ENCODE results near the gene HLA-F.

Gene HLA-F

GRCh38 chr6:29736563-29736962, 13.3 kb downstream of the HLA-F start:
- no peaks in the 10 kb centered on the region for H3K36me3 ChIP-seq (ENCODE audit: insufficient read depth, low read length)
- no peaks in the 10 kb centered on the region for H3K27me3 ChIP-seq (ENCODE audit: insufficient read depth, low read length, poor library complexity, severe bottlenecking)
- no peak overlapping the region for H2AFZ ChIP-seq (ENCODE audit: low read length)
- TF ChIP-seq CTCF (conservative IDR thresholded peaks at IDR 0.05; ENCODE audit: low read length) (no peak), EZH2phosphoT487 (IDR thresholded peaks at IDR 0.05; ENCODE audit: borderline replicate concordance) (no peak)
- H3K4me2 ChIP-seq (ENCODE audit: low read depth, low read length, poor library complexity, severe bottlenecking) = no peak overlapping the region
- no peaks in the 10 kb centered on the region for H3K4me1 ChIP-seq (ENCODE audit: insufficient read depth, low read length, poor library complexity, severe bottlenecking)
- H3K79me2 ChIP-seq (ENCODE audit: insufficient read depth, low read length) = no peaks in the 10 kb centered on the region
- H3K4me3 ChIP-seq (ENCODE audit: low read length, poor library complexity, severe bottlenecking) = no peak overlapping the region
- no peaks in the 10 kb centered on the region for H4K20me1 ChIP-seq (ENCODE audit: insufficient read depth, low read length, poor library complexity, severe bottlenecking)
- no peaks in the 10 kb centered on the region for H3F3A ChIP-seq (ENCODE audit: low read depth)
- no peak overlapping the region for H3K9ac ChIP-seq (ENCODE audit: low read depth, low read length, poor library complexity, severe bottlenecking)
- H3K9me2 ChIP-seq (replicated peaks; ENCODE audit: low read depth, low read length) = no peaks in the 10 kb centered on the region
- no peaks in the 10 kb centered on the region for H3K9me3 ChIP-seq (ENCODE audit: insufficient read depth, low read depth, low read length)

- Histone ChIP-seq H4K20me1 (ENCODE audit: insufficient read depth, low read length, poor library complexity, severe bottlenecking) (no peaks in the 10 kb centered on the region), H3F3A (ENCODE audit: low read depth) (no peaks in the 10 kb centered on the region), H2AFZ (ENCODE audit: low read length) (no peak overlapping the region), H3K4me1 (ENCODE audit: insufficient read depth, low read length, poor library complexity, severe bottlenecking) (no peaks in the 10 kb centered on the region), H3K9me3 (ENCODE audit: insufficient read depth, low read depth, low read length) (no peaks in the 10 kb centered on the region), H3K36me3 (ENCODE audit: insufficient read depth, low read length) (no peaks in the 10 kb centered on the region), H3K9ac (ENCODE audit: low read depth, low read length, poor library complexity, severe bottlenecking) (no peak overlapping the region), H3K79me2 (ENCODE audit: insufficient read depth, low read length) (no peaks in the 10 kb centered on the region), H3K4me2 (ENCODE audit: low read depth, low read length, poor library complexity, severe bottlenecking) (no peak overlapping the region), H3K27me3 (ENCODE audit: insufficient read depth, low read length, poor library complexity, severe bottlenecking) (no peaks in the 10 kb centered on the region), H3K9me2 (replicated peaks; ENCODE audit: low read depth, low read length) (no peaks in the 10 kb centered on the region), H3K4me3 (ENCODE audit: low read length, poor library complexity, severe bottlenecking) (no peak overlapping the region)
- TF ChIP-seq CTCF (conservative IDR thresholded peaks at IDR 0.05; ENCODE audit: low read length) = peak; percentile 80
- TF ChIP-seq EZH2phosphoT487 (IDR thresholded peaks at IDR 0.05; ENCODE audit: borderline replicate concordance) = no peak
Measured at GRCh38 chr6:29737707-29738630, 14.7 kb downstream of the HLA-F start.

- no peaks in the 10 kb centered on the region for H4K20me1 ChIP-seq (ENCODE audit: insufficient read depth, low read length, poor library complexity, severe bottlenecking)
- no peak overlapping the region for H3K4me3 ChIP-seq (ENCODE audit: low read length, poor library complexity, severe bottlenecking)
- H3K4me1 ChIP-seq (ENCODE audit: insufficient read depth, low read length, poor library complexity, severe bottlenecking) = no peaks in the 10 kb centered on the region
- H3K9ac ChIP-seq (ENCODE audit: low read depth, low read length, poor library complexity, severe bottlenecking) = no peak overlapping the region
- no peaks in the 10 kb centered on the region for H3K79me2 ChIP-seq (ENCODE audit: insufficient read depth, low read length)
- no peaks in the 10 kb centered on the region for H3K36me3 ChIP-seq (ENCODE audit: insufficient read depth, low read length)
- H3K4me2 ChIP-seq (ENCODE audit: low read depth, low read length, poor library complexity, severe bottlenecking) = no peak overlapping the region
- no peaks in the 10 kb centered on the region for H3K9me3 ChIP-seq (ENCODE audit: insufficient read depth, low read depth, low read length)
- no peaks in the 10 kb centered on the region for H3K9me2 ChIP-seq (replicated peaks; ENCODE audit: low read depth, low read length)
- no peaks in the 10 kb centered on the region for H3K27me3 ChIP-seq (ENCODE audit: insufficient read depth, low read length, poor library complexity, severe bottlenecking)
- no peaks in the 10 kb centered on the region for H3F3A ChIP-seq (ENCODE audit: low read depth)
- TF ChIP-seq EZH2phosphoT487 (IDR thresholded peaks at IDR 0.05; ENCODE audit: borderline replicate concordance) (no peak), CTCF (conservative IDR thresholded peaks at IDR 0.05; ENCODE audit: low read length) (no peak)
- H2AFZ ChIP-seq (ENCODE audit: low read length) = no peak overlapping the region
Measured at GRCh38 chr6:29739136-29739881, 16.1 kb downstream of the HLA-F start.

Measured in Loucy (cell line).